K562 (cell line): ENCODE measurements around the gene ATXN3L. TPM values are rescaled to one million over a fixed set of nuclear protein-coding genes. Genes with fewer than 3 reads are reported as not detected.

Source experiments
- CREM ChIP-seq: IDR thresholded peaks from 2 replicates; pipeline ENCODE4 v1.6.1; 2014; ENCODE audit warnings: antibody characterized with exemption, low read depth
- EP400 ChIP-seq: fragments of 450-650 bp; IDR thresholded peaks from 2 replicates; pipeline ENCODE4 v1.6.1; 2017; ENCODE audit warnings: antibody characterized with exemption, mild to moderate bottlenecking, moderate library complexity
- FOXK2 ChIP-seq, 2 experiments: fragments of 450-650 bp; IDR thresholded peaks in 1 of 2; conservative IDR thresholded peaks in 1 of 2; 2 replicates each; pipeline ENCODE4 v1.6.1; 2016; ENCODE audit warnings: low read depth in 2 of 2, mild to moderate bottlenecking in 1 of 2
- GABPA ChIP-seq: fragments of 200-800 bp; sonication (Bioruptor generic); conservative IDR thresholded peaks from 2 replicates; pipeline ENCODE4 v1.6.1; 2016; ENCODE audit warnings: low read depth, missing genetic modification characterization, missing compliant biosample characterization
- IFI16 ChIP-seq: fragments of 250-450 bp; sonication (Bioruptor Pico); IDR thresholded peaks from 2 replicates; pipeline ENCODE4 v2.1.2; 2022; ENCODE audit warnings: mild to moderate bottlenecking, inconsistent platforms
- NCOA6 ChIP-seq: fragments of 450-650 bp; IDR thresholded peaks from 2 replicates; pipeline ENCODE4 v1.6.1; 2017; ENCODE audit warnings: mild to moderate bottlenecking
- NRF1 ChIP-seq, 2 experiments: fragments of 450-650 bp; IDR thresholded peaks in 1 of 2; conservative IDR thresholded peaks in 1 of 2; 2 replicates each; pipeline ENCODE4 v1.6.1; 2014; ENCODE audit warnings: mild to moderate bottlenecking in 2 of 2
- POLR2B ChIP-seq: fragments of 450-650 bp; IDR thresholded peaks from 2 replicates; pipeline ENCODE4 v1.6.1; 2018; ENCODE audit warnings: low read depth; ENCODE audit not compliant: partially characterized antibody
- SUPT5H ChIP-seq: fragments of 450-650 bp; IDR thresholded peaks from 2 replicates; pipeline ENCODE4 v1.6.1; 2016
- TAF1 ChIP-seq: IDR thresholded peaks from 2 replicates; pipeline ENCODE4 v1.6.1; 2011; ENCODE audit warnings: mild to moderate bottlenecking, low read length, moderate library complexity; ENCODE audit not compliant: insufficient read depth, control insufficient read depth, severe bottlenecking; ENCODE audit errors: extremely low read depth
- TAF9B ChIP-seq: fragments of 450-650 bp; IDR thresholded peaks from 2 replicates; pipeline ENCODE4 v1.6.1; 2018; ENCODE audit warnings: mild to moderate bottlenecking; ENCODE audit not compliant: partially characterized antibody
- TBP ChIP-seq: optimal IDR thresholded peaks from 2 replicates; pipeline ENCODE3; 2011; ENCODE audit warnings: low read depth, low read length, improper control_type of control experiment
- YY1 ChIP-seq, 3 experiments: IDR thresholded peaks; 2 replicates each; pipeline ENCODE4 v1.6.1; 2011; ENCODE audit warnings: low read length in 2 of 3, mild to moderate bottlenecking in 2 of 3, moderate library complexity in 2 of 3, borderline replicate concordance in 1 of 3, control low read depth in 1 of 3, low read depth in 1 of 3; ENCODE audit not compliant: insufficient read depth in 3 of 3, insufficient replicate concordance in 2 of 3, control insufficient read depth in 1 of 3, insufficient read length in 1 of 3; ENCODE audit errors: extremely low read depth in 1 of 3
- ZBTB11 ChIP-seq, 3 experiments: fragments of 200-800 bp in 1 of 3; fragments of 250-450 bp in 1 of 3; fragments of 450-650 bp in 1 of 3; sonication (Bioruptor Pico) in 1 of 3; sonication (Bioruptor generic) in 1 of 3; formaldehyde crosslinking in 1 of 3; IDR thresholded peaks; 2 replicates each; pipeline versions ENCODE4 v1.6.1 to v1.8.0; 2016 to 2022; ENCODE audit warnings: mild to moderate bottlenecking in 2 of 3, missing genetic modification characterization in 2 of 3, missing compliant biosample characterization in 1 of 3, moderate library complexity in 1 of 3
- ZNF589 ChIP-seq: fragments of 200-800 bp; sonication (Bioruptor generic); IDR thresholded peaks from 2 replicates; pipeline ENCODE4 v1.6.1; 2016; ENCODE audit warnings: low read depth, missing genetic modification characterization, missing compliant biosample characterization
- ZNF592 ChIP-seq: fragments of 450-650 bp; IDR thresholded peaks from 2 replicates; pipeline ENCODE4 v1.6.1; 2017; ENCODE audit warnings: antibody characterized with exemption, mild to moderate bottlenecking
- polyA plus RNA-seq, 8 experiments: library from polyadenylated mRNA; depleted of rRNA in 4 of 8; stranded (reverse) in 5 of 8; unstranded in 3 of 8; fragments of >200 nt; fragmentation: Nextera tagmentation in 2 of 8; fragmentation: Illumina TruSeq in 1 of 8; extraction: Ambion mirVana in 2 of 8; extraction: Trizol in 1 of 8; gene quantifications; 2 replicates each; pipeline versions ENCODE4 v1.2.1 to v1.2.3, GENCODE V29; 2011 to 2014; ENCODE audit warnings: inconsistent platforms in 1 of 8, missing spikeins in 1 of 8
- total RNA-seq, 7 experiments: library from RNA; depleted of rRNA in 6 of 7; stranded (reverse); fragments of >200 nt in 6 of 7; fragmentation: Illumina TruSeq in 2 of 7; extraction: Trizol in 2 of 7; gene quantifications; 2 replicates each; pipeline versions ENCODE4 v1.2.1 to v1.2.3, GENCODE V29; 2011 to 2021; ENCODE audit warnings: low replicate concordance in 1 of 7

Gene ATXN3L
- total and polyA plus RNA-seq, 9 of the 15 experiments (the other 6 are each of a cell fraction or from before 2014, with no cell fraction given), result 0.04 to 0.31 TPM; not detected in 7

- TF ChIP-seq YY1 (IDR thresholded peaks at IDR 0.05; ENCODE audit: borderline replicate concordance in 1 of 3, control insufficient read depth in 1 of 3, extremely low read depth in 1 of 3, insufficient read depth in 3 of 3, insufficient read length in 1 of 3, insufficient replicate concordance in 2 of 3, low read depth in 1 of 3, low read length in 2 of 3), result peak in 2 of 3 experiments; percentile 76 to 89
- peak; percentile 79 for TF ChIP-seq TBP
- peak; percentile 45 to 55; a peak in 1 of 4 replicates for TF ChIP-seq FOXK2 (conservative IDR thresholded peaks at IDR 0.05 in 1 of 2, IDR thresholded peaks at IDR 0.05 in 1 of 2; ENCODE audit: low read depth in 2 of 2)
- TF ChIP-seq TAF1, result peak; percentile 76
- no peak for TF ChIP-seq NCOA6
- no peak for TF ChIP-seq IFI16 (CRISPR knock-in tag)
- TF ChIP-seq CREM, result peak; percentile 41
- TF ChIP-seq POLR2B, result peak; percentile 69
- peak; percentile 73 for TF ChIP-seq EP400
- TF ChIP-seq ZNF592, result peak; percentile 58; the same call in 1 of the 2 replicates
- TF ChIP-seq ZNF589 (CRISPR knock-in tag), result 0 out of 2 replicates have a peak, but pooled peaks have one; percentile 53
- peak; percentile 68 for TF ChIP-seq SUPT5H
- peak; percentile 24 to 48; a peak in 3 of 4 replicates for TF ChIP-seq NRF1 (conservative IDR thresholded peaks at IDR 0.05 in 1 of 2, IDR thresholded peaks at IDR 0.05 in 1 of 2)
- TF ChIP-seq GABPA, result peak; percentile 49
- TF ChIP-seq TAF9B, result peak; percentile 73
- peak in 1 of 3 experiments; percentile 91; a peak in 2 of 6 replicates for TF ChIP-seq ZBTB11 (CRISPR knock-in tag; IDR thresholded peaks at IDR 0.05)
Measured at GRCh38 chrX:13290891-13291614, 28.8 kb downstream of the ATXN3L start (continued).
